HepG2 (cell line): ENCODE results near the gene SCNM1. TPM values are rescaled to one million over a fixed set of nuclear protein-coding genes. Genes with fewer than 3 reads are reported as not detected.

Experiments used
- ATAC-seq: fragments of 200-7000 bp; cut with Tn5 transposase; 3 replicates; pipeline ENCODE4 v1.9.1; 2020; ENCODE audit warnings: mild to moderate bottlenecking, moderate library complexity
- BruUV-seq: library from RNA; stranded (reverse); fragments of 400-500 nt; replicated peaks from 2 replicates; lab custom pipeline; 2021; lab: Mats Ljungman, UMichigan
- CTCF ChIA-PET: fragments of 300-600 bp; formaldehyde crosslinking; extraction: SDS; loops from one replicate; lab custom pipeline; 2021; ENCODE audit warnings: low total read pairs, inconsistent platforms, low intra/inter-chr PET ratio; lab: Yijun Ruan, JAX
- POLR2A ChIA-PET: fragments of 350-600 bp; sonication (Branson Sonifier 250); formaldehyde crosslinking; loops from one replicate; lab custom pipeline; 2020; ENCODE audit warnings: antibody characterized with exemption, inconsistent platforms; lab: Yijun Ruan, JAX
- DNase-seq: peaks from one replicate; pipeline ENCODE4 v3.0.0-alpha.2; 2015; ENCODE audit warnings: low spot score
- FAIRE-seq: peaks from 3 replicates; lab custom pipeline; 2011; peaks lifted over from hg19 to GRCh38; lab: Jason Lieb, UNC
- H2AFZ ChIP-seq: one replicate; pipeline ENCODE4 v1.6.1; 2011; ENCODE audit warnings: low read length, inconsistent platforms
- H3K27ac ChIP-seq: fragments of 300-600 bp; 3 replicates; pipeline ENCODE4 v1.8.0; 2011; ENCODE audit warnings: mixed run types, mild to moderate bottlenecking, mixed read lengths, low read length, inconsistent platforms; ENCODE audit not compliant: insufficient read depth; ENCODE audit errors: extremely low read length
- H3K27me3 ChIP-seq, 2 experiments: fragments of 200-600 bp in 1 of 2; 2 replicates in 1 of 2; 3 replicates in 1 of 2; pipeline versions ENCODE4 v1.6.0 to v1.8.0; 2011; ENCODE audit warnings: low read length in 2 of 2, mild to moderate bottlenecking in 2 of 2, moderate library complexity in 2 of 2, inconsistent platforms in 1 of 2; ENCODE audit not compliant: insufficient read depth in 2 of 2, control insufficient read depth in 1 of 2
- H3K36me3 ChIP-seq, 2 experiments: fragments of 200-600 bp in 1 of 2; replicated peaks in 1 of 2; 2 replicates in 1 of 2; 3 replicates in 1 of 2; pipeline versions ENCODE4 v1.5.1 to v1.8.0; 2011; ENCODE audit warnings: low read length in 2 of 2, inconsistent platforms in 1 of 2; ENCODE audit not compliant: insufficient read depth in 2 of 2, control insufficient read depth in 1 of 2
- H3K4me1 ChIP-seq: 2 replicates; pipeline ENCODE4 v1.5.1; 2012; ENCODE audit warnings: low read length, inconsistent platforms; ENCODE audit not compliant: insufficient read depth
- H3K4me2 ChIP-seq: 2 replicates; pipeline ENCODE4 v1.6.0; 2011; ENCODE audit warnings: low read depth, low read length, inconsistent platforms
- H3K4me3 ChIP-seq, 3 experiments: fragments of 200-600 bp in 1 of 3; sonication (generic), shearing (Covaris generic) in 1 of 3; replicated peaks in 1 of 3; 2 replicates each; pipeline ENCODE4 v1.5.1; 2011 to 2016; ENCODE audit warnings: low read length in 3 of 3, inconsistent platforms in 2 of 3, low read depth in 2 of 3, mild to moderate bottlenecking in 2 of 3, control low read depth in 1 of 3, mixed read lengths in 1 of 3; ENCODE audit not compliant: insufficient read depth in 1 of 3
- H3K79me2 ChIP-seq: one replicate; pipeline ENCODE4 v1.6.1; 2011; ENCODE audit warnings: low read length, inconsistent platforms; ENCODE audit not compliant: insufficient read depth
- H3K9ac ChIP-seq: 2 replicates; pipeline ENCODE4 v1.6.0; 2011; ENCODE audit warnings: mild to moderate bottlenecking, low read depth, low read length, inconsistent platforms; ENCODE audit not compliant: insufficient read depth
- H3K9me3 ChIP-seq: 2 replicates; pipeline ENCODE4 v1.5.1; 2012; ENCODE audit warnings: mild to moderate bottlenecking, low read length
- H4K20me1 ChIP-seq: 2 replicates; pipeline ENCODE4 v1.6.0; 2011; ENCODE audit warnings: inconsistent platforms, mild to moderate bottlenecking, low read length, moderate library complexity; ENCODE audit not compliant: insufficient read depth
- CBFB ChIP-seq: sonication (generic); formaldehyde crosslinking; IDR thresholded peaks from 2 replicates; pipeline ENCODE4 v1.4.0; 2020; ENCODE audit warnings: missing genetic modification reagents
- DMAP1 ChIP-seq: IDR thresholded peaks from 2 replicates; pipeline ENCODE4 v1.6.1; 2016
- DR1 ChIP-seq: sonication (generic); formaldehyde crosslinking; IDR thresholded peaks from 2 replicates; pipeline ENCODE4 v1.8.0; 2021; ENCODE audit warnings: mild to moderate bottlenecking, missing genetic modification reagents, inconsistent platforms
- GZF1 ChIP-seq: sonication (generic); formaldehyde crosslinking; IDR thresholded peaks from 2 replicates; pipeline ENCODE4 v1.5.1; 2020; ENCODE audit warnings: mild to moderate bottlenecking, missing genetic modification reagents
- KAT2B ChIP-seq: fragments of 150-350 bp; IDR thresholded peaks from 2 replicates; pipeline ENCODE4 v1.6.1; 2014; ENCODE audit warnings: low read depth, low read length, borderline replicate concordance
- PCBP2 ChIP-seq: fragments of 200-400 bp; formaldehyde crosslinking; optimal IDR thresholded peaks from 2 replicates; pipeline ENCODE3; 2018; ENCODE audit warnings: low read length, low read depth; ENCODE audit not compliant: poor library complexity, severe bottlenecking
- SALL1 ChIP-seq: sonication (generic); formaldehyde crosslinking; IDR thresholded peaks from 2 replicates; pipeline ENCODE4 v1.8.0; 2022; ENCODE audit warnings: mild to moderate bottlenecking, missing genetic modification reagents
- ZFYVE20 ChIP-seq: sonication (generic); formaldehyde crosslinking; IDR thresholded peaks from 2 replicates; pipeline ENCODE4 v1.8.0; 2023; ENCODE audit warnings: low read depth, mild to moderate bottlenecking, moderate library complexity, missing genetic modification reagents, borderline replicate concordance
- ZNF101 ChIP-seq: sonication (generic); formaldehyde crosslinking; IDR thresholded peaks from 2 replicates; pipeline ENCODE4 v1.4.0; 2020; ENCODE audit warnings: mild to moderate bottlenecking, low read depth, missing genetic modification reagents, borderline replicate concordance
- ZNF138 ChIP-seq: sonication (generic); formaldehyde crosslinking; IDR thresholded peaks from 2 replicates; pipeline ENCODE4 v1.5.0; 2020; ENCODE audit warnings: mild to moderate bottlenecking, low read depth, missing genetic modification reagents
- ZNF317 ChIP-seq: sonication (generic); formaldehyde crosslinking; IDR thresholded peaks from 2 replicates; pipeline ENCODE4 v1.5.0; 2020; ENCODE audit warnings: mild to moderate bottlenecking, missing genetic modification reagents
- ZNF678 ChIP-seq: sonication (generic); formaldehyde crosslinking; IDR thresholded peaks from 2 replicates; pipeline ENCODE4 v1.4.0; 2020; ENCODE audit warnings: mild to moderate bottlenecking, missing genetic modification reagents
- ZNF790 ChIP-seq: sonication (generic); formaldehyde crosslinking; IDR thresholded peaks from 2 replicates; pipeline ENCODE4 v1.8.0; 2022; ENCODE audit warnings: missing genetic modification reagents, mild to moderate bottlenecking, borderline replicate concordance
- ZXDC ChIP-seq: sonication (generic); formaldehyde crosslinking; IDR thresholded peaks from 2 replicates; pipeline ENCODE4 v1.5.0; 2020; ENCODE audit warnings: mild to moderate bottlenecking, missing genetic modification reagents
- WGBS: methylation state at CpG from one replicate; pipeline ENCODE4 v1.1.6; 2017; ENCODE audit warnings: low lambda C conversion rate; 5-methylcytosine and 5-hydroxymethylcytosine counted together
- in situ Hi-C: cut with HindIII; loops from 2 replicates; pipeline ENCODE4 v1.10.0; 2017; ENCODE audit warnings: low pct_unique_long_range_greater_than_20kb; ENCODE audit not compliant: extremely low pct_ligation_motif_present
- intact Hi-C: fragments of 100-400 bp; cut with micrococcal nuclease; formaldehyde crosslinking; loops from one replicate; pipeline ENCODE4 v1.10.0; 2022; ENCODE audit not compliant: unreplicated experiment
- polyA plus RNA-seq, 8 experiments: library from polyadenylated mRNA; depleted of rRNA in 3 of 8; stranded (reverse) in 7 of 8; unstranded in 1 of 8; fragments of >200 nt; fragmentation: Illumina TruSeq in 4 of 8; extraction: Trizol in 4 of 8; gene quantifications; 2 replicates each; pipeline versions ENCODE4 v1.2.1 to v1.2.3, GENCODE V29; 2011 to 2016; ENCODE audit warnings: low read depth in 4 of 8, missing spikeins in 1 of 8, mixed read lengths in 1 of 8; ENCODE audit not compliant: insufficient read depth in 1 of 8
- total RNA-seq, 5 experiments: library from RNA; depleted of rRNA; stranded (reverse); fragments of >200 nt; fragmentation: Illumina TruSeq; extraction: Trizol; gene quantifications; 2 replicates each; pipeline ENCODE4 v1.2.3, GENCODE V29; 2016; ENCODE audit warnings: low read depth in 1 of 5

Gene SCNM1
- total and polyA plus RNA-seq, 2 of the 13 experiments (the other 11 are each of a cell fraction or from before 2014, with no cell fraction given), result 16.3 to 31.5 TPM

DNA sequence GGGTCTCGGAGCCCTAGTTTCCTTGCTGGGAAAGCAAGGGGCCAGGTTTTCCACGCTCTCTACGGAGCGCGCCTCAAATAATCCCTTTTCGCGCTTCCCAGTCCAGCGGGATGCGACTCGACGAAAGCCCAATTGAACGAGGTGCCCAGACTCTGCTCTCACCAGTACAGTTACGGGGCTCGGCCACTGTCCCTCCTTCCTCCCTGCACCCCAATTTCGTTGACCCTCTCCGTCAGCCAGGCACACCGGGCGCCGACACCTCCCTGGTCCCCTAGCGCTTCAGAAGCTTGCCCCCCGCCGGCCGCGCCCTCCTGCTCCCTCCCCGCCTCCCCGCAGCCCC lies 19.9 kb upstream of the SCNM1 start:
- peak; percentile 3 for ATAC-seq
- Histone ChIP-seq H3K4me1 (peaks cover 33% of the 10 kb centered on the region), H3K4me3 (peak overlapping the region; percentile 73 to 77 (median 77); a peak in 5 of 6 replicates), H3K79me2 (no peaks in the 10 kb centered on the region)
- intact Hi-C loops, result loop anchor here (1.0 to 5.0 kb wide), 2 partner anchors 122 to 134 kb away; no protein-coding TSS in a partner anchor
- no peak for FAIRE-seq
- WGBS, result 29% methylated on average over 24 of the region's 26 CpGs
- no peak for TF ChIP-seq PCBP2
- no peak for TF ChIP-seq KAT2B
- TF ChIP-seq DR1 (CRISPR knock-in tag), result no peak
- 0 out of 2 replicates have a peak, but pooled peaks have one; percentile 3 for TF ChIP-seq ZNF138
- TF ChIP-seq CBFB (CRISPR knock-in tag), result no peak
- TF ChIP-seq SALL1 (CRISPR knock-in tag), result no peak
- 0 out of 2 replicates have a peak, but pooled peaks have one; percentile 83 for TF ChIP-seq ZNF790 (CRISPR knock-in tag)
- TF ChIP-seq ZNF678, result no peak
- TF ChIP-seq ZFYVE20 (CRISPR knock-in tag), result no peak
- TF ChIP-seq DMAP1 (CRISPR knock-in tag), result 0 out of 2 replicates have a peak, but pooled peaks have one; percentile 1
- no peak for TF ChIP-seq ZNF101 (CRISPR knock-in tag)
- TF ChIP-seq GZF1 (CRISPR knock-in tag), result no peak
- TF ChIP-seq ZXDC, result no peak
- no peak for TF ChIP-seq ZNF317 (CRISPR knock-in tag)
- TF ChIP-seq, all 625 proteins: peak for 3
- BruUV-seq, result no TSS peak
- no peaks in the 10 kb centered on the region for H3K27me3 ChIP-seq
- CTCF ChIA-PET, result no interaction called here
- no peaks in the 10 kb centered on the region for H3K9me3 ChIP-seq
- no peaks in the 10 kb centered on the region for H4K20me1 ChIP-seq
- no peak for DNase-seq
- H3K4me2 ChIP-seq, result peak overlapping the region; percentile 81
- peak overlapping the region; percentile 63; the same call in 1 of the 2 replicates for H3K9ac ChIP-seq
- H3K27ac ChIP-seq, result no peak overlapping the region
- no peaks in the 10 kb centered on the region for H3K36me3 ChIP-seq
- no peak overlapping the region for H2AFZ ChIP-seq
- POLR2A ChIA-PET, result no interaction called here
- in situ Hi-C loops, result no loop called here
